ENCODE results near the gene C5orf46. TPM values are rescaled to one million over a fixed set of nuclear protein-coding genes. Genes with fewer than 3 reads are reported as not detected.

Gene C5orf46
- total and polyA plus RNA-seq, 2 experiments from 2014 or later: 1.5 TPM; not detected in 1

DNA sequence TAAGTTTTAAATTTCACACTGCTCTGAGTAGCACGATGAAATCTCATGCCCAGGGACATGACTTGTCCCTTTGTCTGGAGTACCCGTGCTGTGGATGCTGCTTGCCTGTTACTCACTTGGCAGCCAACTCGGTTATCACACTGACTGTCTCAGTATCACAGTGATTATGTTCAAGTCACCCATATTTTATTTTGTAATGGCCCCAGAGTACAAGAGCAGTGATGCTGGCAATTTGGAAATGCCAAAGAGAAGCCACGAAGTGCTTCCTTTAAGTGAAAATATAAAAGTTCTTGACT is 50.6 kb downstream of the C5orf46 start:
- DNase-seq: peak; percentile 18
- no peaks in the 10 kb centered on the region for H3K79me2 ChIP-seq (ENCODE audit: insufficient read depth)
- WGBS, 2 experiments (ENCODE audit: low coverage in 1 of 2, low lambda C conversion rate in 2 of 2, missing lambda C conversion rate in 2 of 2): 9 to 10% methylated on average over 4 of the region's 4 CpGs
- no peaks in the 10 kb centered on the region for H3K4me1 ChIP-seq (ENCODE audit: insufficient read depth)
- in situ Hi-C loops (cut with MboI): no loop called here
- TF ChIP-seq EZH2phosphoT487 (IDR thresholded peaks at IDR 0.05; ENCODE audit: insufficient read depth, low read depth) (no peak), EZH2 (IDR thresholded peaks at IDR 0.05; ENCODE audit: insufficient read depth, poor library complexity, severe bottlenecking) (no peak)
- H3K36me3 ChIP-seq (ENCODE audit: low read depth): no peaks in the 10 kb centered on the region
- H3K4me3 ChIP-seq: no peak overlapping the region
- no peaks in the 10 kb centered on the region for H3K9me2 ChIP-seq (ENCODE audit: insufficient read depth)
- no peaks in the 10 kb centered on the region for H3K9me3 ChIP-seq (ENCODE audit: low read depth)
- no peak overlapping the region for H3K4me2 ChIP-seq (ENCODE audit: unreplicated experiment)
- H3K9ac ChIP-seq: no peak overlapping the region
- no peaks in the 10 kb centered on the region for H3F3A ChIP-seq (ENCODE audit: insufficient read depth)
- no peak overlapping the region for H2AFZ ChIP-seq
- no peaks in the 10 kb centered on the region for H4K20me1 ChIP-seq (ENCODE audit: insufficient read depth)
- H3K27ac ChIP-seq: no peak overlapping the region
- peaks cover 11% of the 10 kb centered on the region; the same call in 1 of the 2 replicates for H3K27me3 ChIP-seq (replicated peaks; ENCODE audit: insufficient read depth)

DNA sequence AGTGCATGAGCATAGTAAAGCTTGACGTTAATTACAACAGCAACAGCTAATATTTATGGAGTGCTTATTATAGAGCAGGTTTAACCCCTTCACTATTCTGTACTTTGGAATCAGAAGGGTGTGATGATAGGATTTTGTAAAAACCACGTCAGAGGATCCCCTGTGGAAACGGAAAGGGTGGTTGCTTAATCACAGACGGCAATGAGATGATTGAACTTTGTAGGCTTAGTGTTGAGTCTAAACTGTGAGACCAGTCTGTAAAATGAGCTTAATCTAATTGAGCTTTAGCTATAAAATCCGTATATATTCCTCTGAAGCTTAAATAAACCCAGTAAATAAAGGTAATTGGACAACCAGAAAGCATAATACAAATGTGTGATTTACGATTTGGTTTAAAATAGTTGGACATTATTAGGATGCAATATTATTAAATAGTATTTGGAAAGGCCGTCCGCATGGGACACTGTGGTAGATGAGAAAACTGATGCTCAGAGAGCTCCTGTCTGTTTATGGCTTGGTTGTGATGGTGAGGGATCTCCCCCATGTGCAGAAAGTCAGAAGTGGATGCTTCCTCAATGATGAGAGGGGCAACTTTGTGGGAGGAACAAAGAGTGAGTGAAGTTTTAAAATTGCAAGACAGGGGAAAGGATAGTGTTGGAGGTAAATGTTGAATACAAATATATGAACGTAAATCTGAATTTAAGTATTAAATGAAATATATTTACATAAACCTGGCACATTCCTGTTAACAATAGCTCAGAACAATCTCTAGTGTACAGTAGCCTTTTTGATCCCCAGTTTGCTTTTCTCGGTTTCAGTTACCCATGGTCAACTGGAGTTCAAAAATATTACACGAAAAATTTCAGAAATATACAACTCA is 51.2 kb downstream of the C5orf46 start:
- Histone ChIP-seq H3K9me3 (ENCODE audit: low read depth) (no peaks in the 10 kb centered on the region), H3K4me1 (ENCODE audit: insufficient read depth) (no peaks in the 10 kb centered on the region), H3K27ac (no peak overlapping the region), H3K27me3 (replicated peaks; ENCODE audit: insufficient read depth) (peaks cover 11% of the 10 kb centered on the region; the same call in 1 of the 2 replicates), H3K4me2 (ENCODE audit: unreplicated experiment) (no peak overlapping the region), H4K20me1 (ENCODE audit: insufficient read depth) (no peaks in the 10 kb centered on the region), H3K9ac (no peak overlapping the region), H3K79me2 (ENCODE audit: insufficient read depth) (no peaks in the 10 kb centered on the region), H3K36me3 (ENCODE audit: low read depth) (no peaks in the 10 kb centered on the region), H3K9me2 (ENCODE audit: insufficient read depth) (no peaks in the 10 kb centered on the region), H3K4me3 (no peak overlapping the region), H3F3A (ENCODE audit: insufficient read depth) (no peaks in the 10 kb centered on the region), H2AFZ (no peak overlapping the region)
- TF ChIP-seq EZH2 (IDR thresholded peaks at IDR 0.05; ENCODE audit: insufficient read depth, poor library complexity, severe bottlenecking) (no peak), EZH2phosphoT487 (IDR thresholded peaks at IDR 0.05; ENCODE audit: insufficient read depth, low read depth) (no peak)
- DNase-seq: no peak
- in situ Hi-C loops (cut with MboI): no loop called here
- WGBS, 2 experiments (ENCODE audit: low coverage in 1 of 2, low lambda C conversion rate in 2 of 2, missing lambda C conversion rate in 2 of 2): 21 to 28% methylated on average over 11 of the region's 11 CpGs

DNA sequence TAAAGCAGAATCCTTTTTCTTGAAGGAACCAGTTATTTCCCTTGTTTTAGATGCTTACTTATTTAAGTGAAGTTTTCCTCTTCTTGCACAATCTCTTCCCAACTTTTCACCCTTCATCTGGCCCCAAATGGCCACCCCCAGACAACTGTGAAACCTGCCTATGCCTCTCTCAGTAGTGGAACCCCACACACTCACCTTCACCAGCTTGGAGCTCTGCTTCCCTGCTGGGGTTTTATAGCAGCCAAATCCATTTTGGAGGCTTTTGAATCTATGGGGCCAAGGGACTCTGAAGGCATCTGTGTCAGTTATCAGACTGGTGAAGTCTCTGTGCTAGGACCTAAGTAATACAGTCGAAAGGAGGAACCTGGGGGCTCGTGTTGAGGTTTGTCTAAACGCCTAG is 52.0 kb downstream of the C5orf46 start:
- no peaks in the 10 kb centered on the region for H3K79me2 ChIP-seq (ENCODE audit: insufficient read depth)
- no peaks in the 10 kb centered on the region for H3K9me2 ChIP-seq (ENCODE audit: insufficient read depth)
- no peak overlapping the region for H3K4me2 ChIP-seq (ENCODE audit: unreplicated experiment)
- no peaks in the 10 kb centered on the region for H4K20me1 ChIP-seq (ENCODE audit: insufficient read depth)
- DNase-seq: no peak
- no peaks in the 10 kb centered on the region for H3K9me3 ChIP-seq (ENCODE audit: low read depth)
- no peak overlapping the region for H3K4me3 ChIP-seq
- 6 to 8% methylated on average over 3 of the region's 3 CpGs for WGBS, 2 experiments (ENCODE audit: low coverage in 1 of 2, low lambda C conversion rate in 2 of 2, missing lambda C conversion rate in 2 of 2)
- TF ChIP-seq EZH2 (IDR thresholded peaks at IDR 0.05; ENCODE audit: insufficient read depth, poor library complexity, severe bottlenecking) (no peak), EZH2phosphoT487 (IDR thresholded peaks at IDR 0.05; ENCODE audit: insufficient read depth, low read depth) (no peak)
- no peaks in the 10 kb centered on the region for H3K36me3 ChIP-seq (ENCODE audit: low read depth)
- no peaks in the 10 kb centered on the region for H3F3A ChIP-seq (ENCODE audit: insufficient read depth)
- H3K4me1 ChIP-seq (ENCODE audit: insufficient read depth): no peaks in the 10 kb centered on the region
- H3K27me3 ChIP-seq (replicated peaks; ENCODE audit: insufficient read depth): 0 out of 2 replicates have a peak, but pooled peaks cover 14% of the 10 kb centered on the region
- H3K9ac ChIP-seq: no peak overlapping the region
- no peak overlapping the region for H2AFZ ChIP-seq
- no peak overlapping the region for H3K27ac ChIP-seq
- in situ Hi-C loops (cut with MboI): no loop called here

GRCh38 chr5:147853372-147853987 is 52.9 kb downstream of the C5orf46 start:
- H4K20me1 ChIP-seq (ENCODE audit: insufficient read depth): no peaks in the 10 kb centered on the region
- H3K9me3 ChIP-seq (ENCODE audit: low read depth): no peaks in the 10 kb centered on the region
- H3K36me3 ChIP-seq (ENCODE audit: low read depth): no peaks in the 10 kb centered on the region
- H3K4me2 ChIP-seq (ENCODE audit: unreplicated experiment): no peak overlapping the region
- no peak overlapping the region for H3K27ac ChIP-seq
- 0 out of 2 replicates have a peak, but pooled peaks cover 15% of the 10 kb centered on the region for H3K27me3 ChIP-seq (replicated peaks; ENCODE audit: insufficient read depth)
- no peak overlapping the region for H3K9ac ChIP-seq
- TF ChIP-seq EZH2 (IDR thresholded peaks at IDR 0.05; ENCODE audit: insufficient read depth, poor library complexity, severe bottlenecking) (no peak), EZH2phosphoT487 (IDR thresholded peaks at IDR 0.05; ENCODE audit: insufficient read depth, low read depth) (no peak)
- WGBS, 2 experiments (ENCODE audit: low coverage in 1 of 2, low lambda C conversion rate in 2 of 2, missing lambda C conversion rate in 2 of 2): 43 to 47% methylated on average over 3 of the region's 3 CpGs
- H3K4me1 ChIP-seq (ENCODE audit: insufficient read depth): no peaks in the 10 kb centered on the region
- H3K79me2 ChIP-seq (ENCODE audit: insufficient read depth): no peaks in the 10 kb centered on the region
- H2AFZ ChIP-seq: no peak overlapping the region
- DNase-seq: no peak
- H3K9me2 ChIP-seq (ENCODE audit: insufficient read depth): no peaks in the 10 kb centered on the region
- in situ Hi-C loops (cut with MboI): no loop called here
- H3F3A ChIP-seq (ENCODE audit: insufficient read depth): no peaks in the 10 kb centered on the region
- H3K4me3 ChIP-seq: no peak overlapping the region

All from GM23248 (cell line).